ENCODE measurements around the gene CELA2A. TPM values are rescaled to one million over a fixed set of nuclear protein-coding genes. Genes with fewer than 3 reads are reported as not detected.

The CELA2A gene
- total and polyA plus RNA-seq, 10 of the 15 experiments (the other 5 are each of a cell fraction or from before 2014, with no cell fraction given): 0.90 TPM; not detected in 9

- intact Hi-C loops (cut with micrococcal nuclease; ENCODE audit: unreplicated experiment) (no loop called here), in situ Hi-C loops (cut with MboI) (no loop called here)
- no peaks in the 10 kb centered on the region for H4K20me1 ChIP-seq (ENCODE audit: control insufficient read depth, insufficient read depth)
- H3K9me3 ChIP-seq (replicated peaks; ENCODE audit: control insufficient read depth, insufficient read depth, low read length): no peaks in the 10 kb centered on the region
- ChIA-PET RAD21 (ENCODE audit: unreplicated experiment) (interaction anchor here (0.6 kb wide), 1 partner anchor 171 kb away, joined by 4 read pairs; no protein-coding TSS in a partner anchor), SMC1A (ENCODE audit: uncharacterized antibody, unreplicated experiment) (no interaction called here), POLR2A (no interaction called here), CTCF (no interaction called here)
- H3K27me3 ChIP-seq (replicated peaks in 1 of 2; ENCODE audit: control insufficient read depth in 2 of 2, insufficient read depth in 2 of 2, low read length in 1 of 2): no peaks in the 10 kb centered on the region
- H3K27ac ChIP-seq (ENCODE audit: control insufficient read depth, insufficient read depth): no peak overlapping the region
- ATAC-seq (no peak), DNase-seq (ENCODE audit: low read depth, low spot score) (no peak), FAIRE-seq (no peak)
- 95% methylated on average over 4 of the region's 4 CpGs for WGBS (ENCODE audit: insufficient coverage, insufficient replicate concordance, low lambda C conversion rate, missing lambda C conversion rate)
- no peak overlapping the region for H3K9ac ChIP-seq (ENCODE audit: control insufficient read depth, insufficient read depth, low read length)
- no peak for TF ChIP-seq CBFB (IDR thresholded peaks at IDR 0.05; ENCODE audit: low read depth)
- no peak for TF ChIP-seq SMC3 (IDR thresholded peaks at IDR 0.05; ENCODE audit: borderline replicate concordance, low read length)
- TF ChIP-seq ZNF24 (IDR thresholded peaks at IDR 0.05): no peak
- no peak for TF ChIP-seq ATF2 (IDR thresholded peaks at IDR 0.05; ENCODE audit: low read length)
- TF ChIP-seq BRCA1 (IDR thresholded peaks at IDR 0.05; ENCODE audit: low read depth, low read length): no peak
- TF ChIP-seq RAD21 (IDR thresholded peaks at IDR 0.05; ENCODE audit: insufficient read depth, low read depth, low read length): no peak
- TF ChIP-seq GABPA (IDR thresholded peaks at IDR 0.05; ENCODE audit: low read depth): no peak
- TF ChIP-seq BMI1 (IDR thresholded peaks at IDR 0.05; ENCODE audit: borderline replicate concordance): no peak
- no peak for TF ChIP-seq CBX3 (IDR thresholded peaks at IDR 0.05; ENCODE audit: borderline replicate concordance, low read depth)
- no peak for TF ChIP-seq PML (IDR thresholded peaks at IDR 0.05; ENCODE audit: low read length)
- no peak for TF ChIP-seq ZBED1 (IDR thresholded peaks at IDR 0.05; ENCODE audit: borderline replicate concordance)
- no peak for TF ChIP-seq DPF2 (IDR thresholded peaks at IDR 0.05)
- no peak for TF ChIP-seq ZNF384 (IDR thresholded peaks at IDR 0.05; ENCODE audit: borderline replicate concordance, low read depth, low read length)
- TF ChIP-seq YY1 (IDR thresholded peaks at IDR 0.05; ENCODE audit: low read depth, low read length): no peak
- no peak for TF ChIP-seq SMAD1 (IDR thresholded peaks at IDR 0.05; ENCODE audit: low read depth, partially characterized antibody)
- TF ChIP-seq IRF3 (IDR thresholded peaks at IDR 0.05): no peak
- TF ChIP-seq HDAC2 (IDR thresholded peaks at IDR 0.05): no peak
- TF ChIP-seq REST (IDR thresholded peaks at IDR 0.05; ENCODE audit: low read depth, low read length): no peak
- TF ChIP-seq NR2C2 (IDR thresholded peaks at IDR 0.05; ENCODE audit: borderline replicate concordance, control insufficient read depth, insufficient read length, low read depth): no peak
- BruUV-seq (replicated peaks): no TSS peak
- H2AFZ ChIP-seq (ENCODE audit: control insufficient read depth, low read depth, low read length): no peak overlapping the region
- H3K4me1 ChIP-seq (ENCODE audit: control insufficient read depth, insufficient read depth, low read length): no peaks in the 10 kb centered on the region
- H3K4me2 ChIP-seq (ENCODE audit: control insufficient read depth, insufficient read depth): no peak overlapping the region
- peaks cover 0 to 5% of the 10 kb centered on the region in 2 experiments; a peak in 2 of 4 replicates for H3K36me3 ChIP-seq (ENCODE audit: control insufficient read depth in 2 of 2, insufficient read depth in 2 of 2, low read length in 1 of 2)
- H3K79me2 ChIP-seq (ENCODE audit: control insufficient read depth, insufficient read depth, low read length): no peaks in the 10 kb centered on the region
- no peak overlapping the region for H3K4me3 ChIP-seq
These were observed 47.9 kb downstream of the CELA2A start for GRCh38 chr1:15504436-15504835.
